ENCODE data around the gene FXYD1. TPM values are rescaled to one million over a fixed set of nuclear protein-coding genes. Genes with fewer than 3 reads are reported as not detected.
A peak's percentile ranks its signal among the peaks of the same experiment; 100 is the strongest.

FXYD1 gene
- total RNA-seq, 1 experiment from 2014 or later, result not detected

DNA sequence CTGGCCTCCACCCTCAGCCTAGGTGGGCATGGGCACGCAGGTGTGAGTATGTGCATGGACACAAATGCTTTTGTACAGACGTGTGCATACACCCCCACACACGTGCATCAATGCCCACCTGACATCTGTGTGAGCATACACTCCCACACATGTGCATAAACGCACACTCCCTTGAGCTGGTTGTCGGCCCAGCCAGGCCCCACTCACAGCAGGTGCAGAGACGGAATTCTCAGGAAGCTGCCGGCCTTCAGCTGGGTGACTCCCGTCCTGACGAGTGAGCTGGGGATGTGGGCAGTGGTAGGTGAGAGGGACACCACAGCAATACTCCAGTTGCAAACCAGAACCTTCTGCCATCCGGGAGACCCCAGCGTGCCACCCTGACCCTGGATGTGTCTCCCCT lies 4.8 kb upstream of the FXYD1 start:
- DNase-seq (ENCODE audit: unreplicated experiment), result no peak
- intact Hi-C loops (cut with micrococcal nuclease), result no loop called here
- Mint-ChIP-seq H3K36me3 (ENCODE audit: insufficient read depth, unreplicated experiment) (no peaks in the 10 kb centered on the region), H3K27ac (ENCODE audit: low read depth, unreplicated experiment) (no peak overlapping the region), H3K9me3 (ENCODE audit: unreplicated experiment) (no peaks in the 10 kb centered on the region), H3K4me1 (ENCODE audit: insufficient read depth, unreplicated experiment) (peaks cover 6% of the 10 kb centered on the region), H3K27me3 (ENCODE audit: insufficient read depth, unreplicated experiment) (no peaks in the 10 kb centered on the region), H3K4me3 (ENCODE audit: unreplicated experiment) (no peak overlapping the region)
- BruUV-seq (replicated peaks), result no TSS peak
- ChIA-PET CTCF (interaction anchor here (0.6 to 5.5 kb wide), 9 partner anchors 12 to 88 kb away, joined by 3 to 91 read pairs (median 16); partner anchors contain the start of gene FXYD3), POLR2A (no interaction called here)
- TF ChIP-seq, protein P1, sequence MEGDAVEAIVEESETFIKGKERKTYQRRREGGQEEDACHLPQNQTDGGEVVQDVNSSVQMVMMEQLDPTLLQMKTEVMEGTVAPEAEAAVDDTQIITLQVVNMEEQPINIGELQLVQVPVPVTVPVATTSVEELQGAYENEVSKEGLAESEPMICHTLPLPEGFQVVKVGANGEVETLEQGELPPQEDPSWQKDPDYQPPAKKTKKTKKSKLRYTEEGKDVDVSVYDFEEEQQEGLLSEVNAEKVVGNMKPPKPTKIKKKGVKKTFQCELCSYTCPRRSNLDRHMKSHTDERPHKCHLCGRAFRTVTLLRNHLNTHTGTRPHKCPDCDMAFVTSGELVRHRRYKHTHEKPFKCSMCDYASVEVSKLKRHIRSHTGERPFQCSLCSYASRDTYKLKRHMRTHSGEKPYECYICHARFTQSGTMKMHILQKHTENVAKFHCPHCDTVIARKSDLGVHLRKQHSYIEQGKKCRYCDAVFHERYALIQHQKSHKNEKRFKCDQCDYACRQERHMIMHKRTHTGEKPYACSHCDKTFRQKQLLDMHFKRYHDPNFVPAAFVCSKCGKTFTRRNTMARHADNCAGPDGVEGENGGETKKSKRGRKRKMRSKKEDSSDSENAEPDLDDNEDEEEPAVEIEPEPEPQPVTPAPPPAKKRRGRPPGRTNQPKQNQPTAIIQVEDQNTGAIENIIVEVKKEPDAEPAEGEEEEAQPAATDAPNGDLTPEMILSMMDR (IDR thresholded peaks at IDR 0.05; ENCODE audit: unreplicated experiment), result no peak

DNA sequence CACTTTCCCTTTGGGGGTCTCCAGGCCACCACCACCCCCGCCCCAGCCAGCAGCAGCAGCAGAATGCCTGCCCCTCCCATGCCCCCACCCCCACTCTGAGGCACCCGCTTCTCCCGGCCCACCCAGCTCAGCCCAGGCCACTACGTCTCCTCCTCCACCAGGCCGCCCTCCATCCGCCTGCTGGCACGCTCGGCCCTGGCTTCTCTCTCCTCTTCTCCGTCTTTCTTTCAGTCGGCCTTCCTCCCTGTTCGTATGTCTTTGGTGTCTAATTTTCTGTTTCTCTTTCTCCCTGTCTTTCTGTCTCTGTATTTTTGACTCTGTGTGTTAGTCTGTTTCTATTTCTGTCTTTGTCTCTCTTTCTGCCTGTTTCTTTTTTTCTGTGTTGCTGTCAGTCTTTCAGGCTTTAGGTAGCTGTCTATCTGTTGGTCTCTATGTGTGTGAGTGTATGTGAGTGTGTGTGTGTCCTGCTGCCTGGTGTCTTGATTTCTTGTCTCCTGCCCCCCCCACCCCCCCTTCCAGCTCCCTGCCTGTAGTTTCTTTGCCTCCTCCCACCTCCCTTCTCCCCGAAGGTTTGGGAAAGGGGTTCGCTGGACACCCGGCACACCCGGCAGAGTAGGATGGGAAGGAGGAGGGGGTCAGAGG lies 3.9 kb upstream of the FXYD1 start, which contains the start of gene LGI4:
TSS of gene LGI4 (minus strand) at position 459 of the 642 bp plus-strand sequence. CDS start at position 80, 379 bp downstream.
- no peaks in the 10 kb centered on the region for H3K9me3 Mint-ChIP-seq (ENCODE audit: unreplicated experiment)
- intact Hi-C loops (cut with micrococcal nuclease), result loop anchor here (1.0 kb wide), 3 partner anchors 20 to 161 kb away; no protein-coding TSS in a partner anchor
- H3K27me3 Mint-ChIP-seq (ENCODE audit: insufficient read depth, unreplicated experiment), result no peaks in the 10 kb centered on the region
- no TSS peak for BruUV-seq (replicated peaks)
- peaks cover 6% of the 10 kb centered on the region for H3K4me1 Mint-ChIP-seq (ENCODE audit: insufficient read depth, unreplicated experiment)
- TF ChIP-seq, protein P1 (IDR thresholded peaks at IDR 0.05; ENCODE audit: unreplicated experiment), result no peak
- ChIA-PET POLR2A (interaction anchor here (1.6 to 3.8 kb wide), 3 partner anchors 11 to 68 kb away, joined by 7 to 27 read pairs (median 21); partner anchors contain the start of gene FXYD3), CTCF (interaction anchor here (0.6 to 5.5 kb wide), 19 partner anchors 10 to 363 kb away, joined by 3 to 91 read pairs (median 7); partner anchors contain the start of gene FXYD3)
- H3K27ac Mint-ChIP-seq (ENCODE audit: low read depth, unreplicated experiment), result peak within 1 kb of the TSS; percentile 7
- DNase-seq (ENCODE audit: unreplicated experiment), result no peak
- H3K36me3 Mint-ChIP-seq (ENCODE audit: insufficient read depth, unreplicated experiment), result no peaks in the 10 kb centered on the region
- no peak within 1 kb of the TSS for H3K4me3 Mint-ChIP-seq (ENCODE audit: unreplicated experiment)

DNA sequence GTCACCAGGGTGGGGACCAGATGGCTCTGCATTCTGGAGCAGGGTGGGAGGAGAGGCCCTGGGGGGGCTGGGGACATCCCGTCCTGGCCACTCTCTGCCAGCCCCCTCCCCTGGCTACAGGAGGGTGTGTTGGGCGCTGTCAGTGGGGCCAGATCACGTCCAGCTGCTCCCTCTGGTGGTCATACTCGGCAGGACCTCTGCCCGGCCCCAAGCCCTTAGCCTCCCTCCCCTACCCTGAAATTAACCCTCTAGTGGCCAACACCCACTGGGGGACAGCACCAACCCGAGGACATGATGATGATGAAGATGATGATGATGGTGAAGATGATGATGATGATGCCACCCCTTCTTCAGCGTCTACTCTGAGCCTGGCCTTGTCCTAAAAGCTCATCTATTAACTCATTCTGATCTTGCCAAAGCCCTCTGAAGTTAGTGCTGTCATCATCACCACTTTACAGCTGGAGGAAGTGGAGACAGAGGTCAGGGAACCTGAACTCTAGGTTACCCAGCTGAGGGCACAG lies 3.2 kb upstream of the FXYD1 start:
- intact Hi-C loops (cut with micrococcal nuclease), result loop anchor here (1.0 kb wide), 3 partner anchors 21 to 162 kb away; no protein-coding TSS in a partner anchor
- H3K27ac Mint-ChIP-seq (ENCODE audit: low read depth, unreplicated experiment), result no peak overlapping the region
- ChIA-PET POLR2A (interaction anchor here (0.8 to 3.8 kb wide), 6 partner anchors 8 to 69 kb away, joined by 3 to 27 read pairs (median 6); partner anchors contain the start of gene FXYD3), CTCF (interaction anchor here (0.6 to 5.5 kb wide), 36 partner anchors 8 to 363 kb away, joined by 3 to 91 read pairs (median 6); partner anchors contain the start of genes FXYD3 and FXYD5)
- H3K27me3 Mint-ChIP-seq (ENCODE audit: insufficient read depth, unreplicated experiment), result peaks cover 4% of the 10 kb centered on the region
- TF ChIP-seq, protein P1 (IDR thresholded peaks at IDR 0.05; ENCODE audit: unreplicated experiment), result peak; percentile 79
- no peaks in the 10 kb centered on the region for H3K36me3 Mint-ChIP-seq (ENCODE audit: insufficient read depth, unreplicated experiment)
- H3K4me1 Mint-ChIP-seq (ENCODE audit: insufficient read depth, unreplicated experiment), result peaks cover 6% of the 10 kb centered on the region
- no peaks in the 10 kb centered on the region for H3K9me3 Mint-ChIP-seq (ENCODE audit: unreplicated experiment)
- no peak overlapping the region for H3K4me3 Mint-ChIP-seq (ENCODE audit: unreplicated experiment)
- no TSS peak for BruUV-seq (replicated peaks)
- peak; percentile 73 for DNase-seq (ENCODE audit: unreplicated experiment)

DNA sequence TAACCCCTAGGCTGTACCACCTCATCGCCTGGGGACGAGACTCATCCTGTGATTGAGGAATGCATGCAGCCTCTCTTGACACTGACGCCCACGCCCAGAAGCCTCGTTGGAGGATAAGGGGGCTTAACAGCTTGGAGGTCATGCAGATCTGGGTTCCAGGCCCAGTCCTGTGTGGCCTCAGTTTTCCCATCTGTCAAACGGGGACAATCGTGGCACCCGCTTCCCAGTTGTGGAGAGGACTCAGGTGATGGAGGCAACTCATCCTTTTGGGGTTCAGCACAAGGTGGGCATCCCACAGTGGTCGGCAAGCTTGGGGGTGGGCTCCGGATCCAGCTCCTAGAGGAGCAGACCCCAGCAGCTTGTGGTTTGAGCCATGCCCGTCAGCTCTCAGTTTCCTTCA lies 2.4 kb upstream of the FXYD1 start:
- Mint-ChIP-seq H3K4me1 (ENCODE audit: insufficient read depth, unreplicated experiment) (peaks cover 12% of the 10 kb centered on the region), H3K27ac (ENCODE audit: low read depth, unreplicated experiment) (no peak overlapping the region), H3K36me3 (ENCODE audit: insufficient read depth, unreplicated experiment) (no peaks in the 10 kb centered on the region), H3K4me3 (ENCODE audit: unreplicated experiment) (no peak overlapping the region), H3K27me3 (ENCODE audit: insufficient read depth, unreplicated experiment) (peaks cover 6% of the 10 kb centered on the region), H3K9me3 (ENCODE audit: unreplicated experiment) (no peaks in the 10 kb centered on the region)
- TF ChIP-seq, protein P1 (IDR thresholded peaks at IDR 0.05; ENCODE audit: unreplicated experiment), result no peak
- intact Hi-C loops (cut with micrococcal nuclease), result no loop called here
- ChIA-PET POLR2A (interaction anchor here (0.8 to 3.8 kb wide), 6 partner anchors 8 to 70 kb away, joined by 3 to 27 read pairs (median 6); partner anchors contain the start of gene FXYD3), CTCF (interaction anchor here (0.6 to 5.5 kb wide), 37 partner anchors 9 to 160 kb away, joined by 3 to 91 read pairs (median 6); partner anchors contain the start of genes FXYD3 and FXYD5)
- no peak for DNase-seq (ENCODE audit: unreplicated experiment)
- BruUV-seq (replicated peaks), result no TSS peak

Data from MCF 10A (cell line).